ENCODE results near the gene PUDP. TPM values are rescaled to one million over a fixed set of nuclear protein-coding genes. Genes with fewer than 3 reads are reported as not detected.

PUDP gene
- total and polyA plus RNA-seq, 10 donors: 9.2 to 27.2 (median 21.1) TPM

DNA sequence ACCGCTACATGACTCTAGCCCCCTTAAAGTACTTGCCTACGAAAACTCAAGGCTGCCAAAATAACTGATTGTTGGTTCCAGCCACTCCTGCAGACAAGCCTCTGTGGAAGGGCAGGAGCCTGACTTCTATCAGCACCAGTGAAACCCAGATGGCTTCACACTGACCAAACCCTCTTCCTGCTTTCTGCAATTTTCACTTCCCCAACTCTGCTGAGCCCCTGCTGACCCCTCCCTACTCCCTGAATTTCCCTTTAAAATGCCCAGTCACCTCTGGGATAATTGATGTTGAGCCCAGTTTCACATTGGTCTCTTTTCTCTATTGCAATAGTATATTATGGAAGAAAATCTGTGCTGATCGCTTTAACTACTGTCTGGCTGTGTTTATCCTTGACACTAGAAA, 62.1 kb downstream of the PUDP start:
- Histone ChIP-seq H3K9me3 (no peaks in the 10 kb centered on the region), H3K4me3 (no peak overlapping the region), H3K27ac (peak overlapping the region in 2 of 8 donors; percentile 41 to 71), H3K4me1 (peaks cover 34 to 77% (median 54%) of the 10 kb centered on the region in 6 donors), H3K27me3 (replicated peaks in 1 of 7) (no peaks in the 10 kb centered on the region), H3K36me3 (no peaks in the 10 kb centered on the region)
- intact Hi-C loops (cut with DNase I; ENCODE audit: low total_unique reads): no loop called here
- DNase-seq: no peak
- no peak for TF ChIP-seq POLR2A (IDR thresholded peaks at IDR 0.05)
- TF ChIP-seq POLR2AphosphoS5 (IDR thresholded peaks at IDR 0.05): no peak
- TF ChIP-seq, protein P1, sequence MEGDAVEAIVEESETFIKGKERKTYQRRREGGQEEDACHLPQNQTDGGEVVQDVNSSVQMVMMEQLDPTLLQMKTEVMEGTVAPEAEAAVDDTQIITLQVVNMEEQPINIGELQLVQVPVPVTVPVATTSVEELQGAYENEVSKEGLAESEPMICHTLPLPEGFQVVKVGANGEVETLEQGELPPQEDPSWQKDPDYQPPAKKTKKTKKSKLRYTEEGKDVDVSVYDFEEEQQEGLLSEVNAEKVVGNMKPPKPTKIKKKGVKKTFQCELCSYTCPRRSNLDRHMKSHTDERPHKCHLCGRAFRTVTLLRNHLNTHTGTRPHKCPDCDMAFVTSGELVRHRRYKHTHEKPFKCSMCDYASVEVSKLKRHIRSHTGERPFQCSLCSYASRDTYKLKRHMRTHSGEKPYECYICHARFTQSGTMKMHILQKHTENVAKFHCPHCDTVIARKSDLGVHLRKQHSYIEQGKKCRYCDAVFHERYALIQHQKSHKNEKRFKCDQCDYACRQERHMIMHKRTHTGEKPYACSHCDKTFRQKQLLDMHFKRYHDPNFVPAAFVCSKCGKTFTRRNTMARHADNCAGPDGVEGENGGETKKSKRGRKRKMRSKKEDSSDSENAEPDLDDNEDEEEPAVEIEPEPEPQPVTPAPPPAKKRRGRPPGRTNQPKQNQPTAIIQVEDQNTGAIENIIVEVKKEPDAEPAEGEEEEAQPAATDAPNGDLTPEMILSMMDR (IDR thresholded peaks at IDR 0.05 in 8 of 11, conservative IDR thresholded peaks at IDR 0.05 in 3 of 11): no peak
- WGBS, 5 donors: 63 to 82% (median 71%) methylated on average over 3 of the region's 3 CpGs

DNA sequence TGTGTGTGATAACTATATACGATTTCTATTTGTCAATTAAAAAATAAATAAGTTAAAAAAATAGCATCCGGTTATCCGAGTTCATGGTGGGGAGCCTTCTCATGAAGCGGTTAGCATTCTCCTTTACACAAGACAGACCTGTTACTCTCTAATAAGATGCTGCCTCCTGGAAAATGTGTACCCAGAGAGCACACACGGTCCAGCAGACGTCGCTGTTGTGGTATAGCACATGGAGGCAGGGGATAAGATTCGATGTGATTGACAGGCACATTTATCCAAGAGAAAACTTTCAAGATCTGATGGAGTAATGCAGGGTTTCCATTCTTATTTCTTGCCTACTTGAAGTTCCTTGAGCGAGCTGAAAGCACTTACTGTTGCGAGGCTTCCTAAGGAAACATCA, 63.1 kb downstream of the PUDP start:
- TF ChIP-seq POLR2AphosphoS5 (IDR thresholded peaks at IDR 0.05) (no peak), POLR2A (IDR thresholded peaks at IDR 0.05) (no peak)
- TF ChIP-seq, protein P1 (IDR thresholded peaks at IDR 0.05 in 8 of 11, conservative IDR thresholded peaks at IDR 0.05 in 3 of 11): no peak
- 89 to 95% (median 94%) methylated on average over 7 to 10 of the region's 10 CpGs for WGBS, 5 donors
- Histone ChIP-seq H3K27ac (peak overlapping the region in 1 of 8 donors; percentile 71), H3K4me1 (peaks cover 34 to 77% (median 54%) of the 10 kb centered on the region in 6 donors), H3K36me3 (no peaks in the 10 kb centered on the region), H3K27me3 (replicated peaks in 1 of 7) (no peaks in the 10 kb centered on the region), H3K4me3 (no peak overlapping the region), H3K9me3 (no peaks in the 10 kb centered on the region)
- DNase-seq: no peak
- intact Hi-C loops (cut with DNase I; ENCODE audit: low total_unique reads): no loop called here

DNA sequence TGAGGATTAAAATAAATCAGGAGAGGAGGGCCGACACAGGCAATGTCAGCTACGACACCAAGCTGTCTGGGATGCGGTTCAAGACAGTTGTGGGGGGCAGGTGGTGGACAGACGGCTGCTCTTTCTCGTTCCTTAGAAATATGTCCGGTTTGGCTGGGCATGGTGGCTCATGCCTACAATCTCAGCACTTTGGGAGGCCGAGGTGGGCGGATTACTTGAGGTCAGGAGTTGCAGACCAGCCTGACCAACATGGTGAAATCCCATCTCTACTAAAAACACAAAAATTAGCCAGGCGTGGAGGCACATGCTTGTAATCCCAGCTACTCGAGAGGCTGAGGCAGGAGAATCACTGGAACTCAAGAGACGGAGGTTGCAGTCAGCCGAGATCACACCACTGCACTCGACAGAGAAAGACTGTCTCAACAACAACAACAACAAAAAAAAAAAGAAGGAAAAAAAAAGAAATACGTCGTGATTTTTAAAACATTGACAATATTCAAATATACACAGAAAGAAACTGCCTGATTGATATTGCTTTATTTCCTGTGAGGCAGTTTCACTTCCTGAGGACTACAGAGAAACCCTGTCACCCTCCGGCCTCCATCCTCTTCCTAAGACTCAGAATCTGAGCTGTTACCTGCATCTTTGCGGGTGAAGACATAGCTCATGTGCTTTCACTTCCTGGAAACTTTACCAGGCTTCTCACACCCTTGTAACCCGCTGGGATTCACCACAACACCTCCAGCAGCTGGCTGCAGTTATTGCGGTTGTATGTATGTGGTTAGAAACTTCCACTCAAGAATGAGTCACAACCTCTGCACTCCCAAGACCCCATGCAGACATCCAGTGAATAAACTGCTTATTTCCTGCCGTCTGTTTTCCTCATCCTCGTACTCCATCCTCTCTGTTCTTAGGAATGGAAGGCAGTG, 64.2 kb downstream of the PUDP start:
- H3K27ac ChIP-seq: peak overlapping the region in 7 of 8 donors; percentile 1 to 79 (median 55)
- WGBS, 5 donors: 33 to 45% (median 38%) methylated on average over 20 to 21 of the region's 21 CpGs

More for the DNA sequence above, 64.2 kb downstream of the PUDP start:
- Histone ChIP-seq H3K4me3 (peak overlapping the region in 1 of 8 donors; percentile 33), H3K27me3 (replicated peaks in 1 of 7) (no peaks in the 10 kb centered on the region), H3K36me3 (no peaks in the 10 kb centered on the region), H3K4me1 (peaks cover 32 to 66% (median 50%) of the 10 kb centered on the region in 6 donors), H3K9me3 (no peaks in the 10 kb centered on the region)
- no peak for DNase-seq
- intact Hi-C loops (cut with DNase I; ENCODE audit: low total_unique reads): no loop called here
- TF ChIP-seq, protein P1 (IDR thresholded peaks at IDR 0.05 in 8 of 11, conservative IDR thresholded peaks at IDR 0.05 in 3 of 11): no peak
- peak in 1 of 3 donors; percentile 62 for TF ChIP-seq POLR2AphosphoS5 (IDR thresholded peaks at IDR 0.05)

Data from spleen (tissue), 11 donors.